HG03521 (cell line): ENCODE measurements around the gene CDC5L.
"Not testable (repeated sequence)": the region's sequence is repeated elsewhere in the genome, so short reads cannot be mapped to it uniquely, and the experiment has no call there.

Experiments used
- ATAC-seq: cut with Tn5 transposase; IDR thresholded peaks from one replicate; pipeline ENCODE4 v1.9.1; 2021; ENCODE audit warnings: mild to moderate bottlenecking, moderate library complexity; ENCODE audit not compliant: unreplicated experiment

CDC5L gene

GRCh38 chr6:44387346-44388134 is at the start of gene CDC5L:
TSS of gene CDC5L (plus strand) at chr6:44387706. CDS start at chr6:44387824, 118 bp downstream.
- peak; percentile 87 for ATAC-seq

GRCh38 chr6:44338228-44339122 is 49.0 kb upstream of the CDC5L start:
- no peak for ATAC-seq

- no peak for ATAC-seq
These were observed 48.2 kb upstream of the CDC5L start for GRCh38 chr6:44339301-44339700.

GRCh38 chr6:44339763-44340625 is 47.5 kb upstream of the CDC5L start:
- ATAC-seq, result no peak

GRCh38 chr6:44341095-44341890 is 46.2 kb upstream of the CDC5L start:
- no peak for ATAC-seq

- no peak for ATAC-seq
These were observed 45.5 kb upstream of the CDC5L start for GRCh38 chr6:44342052-44342451.

- no peak for ATAC-seq
These were observed 45.0 kb upstream of the CDC5L start, which contains the start of gene SPATS1 for GRCh38 chr6:44342489-44342888. TSS of gene SPATS1 (plus strand) at chr6:44342650. CDS start at chr6:44343096, 446 bp downstream.

- not testable (repeated sequence) for ATAC-seq
These were observed 40.7 kb upstream of the CDC5L start for GRCh38 chr6:44346818-44347217.

GRCh38 chr6:44349904-44350649 is 37.4 kb upstream of the CDC5L start:
- ATAC-seq, result no peak

GRCh38 chr6:44350650-44350994 is 36.9 kb upstream of the CDC5L start:
- ATAC-seq, result not testable (repeated sequence)

- no peak for ATAC-seq
These were observed 35.2 kb upstream of the CDC5L start for GRCh38 chr6:44352259-44352658.

GRCh38 chr6:44353336-44353735 is 34.2 kb upstream of the CDC5L start:
- no peak for ATAC-seq

GRCh38 chr6:44355640-44356039 is 31.9 kb upstream of the CDC5L start:
- no peak for ATAC-seq

GRCh38 chr6:44356487-44356886 is 31.0 kb upstream of the CDC5L start:
- ATAC-seq, result no peak

- ATAC-seq, result no peak
These were observed 27.5 kb upstream of the CDC5L start for GRCh38 chr6:44359973-44360372.

GRCh38 chr6:44361947-44362346 is 25.6 kb upstream of the CDC5L start:
- no peak for ATAC-seq

GRCh38 chr6:44363377-44363926 is 24.1 kb upstream of the CDC5L start:
- ATAC-seq, result no peak

GRCh38 chr6:44366781-44367180 is 20.7 kb upstream of the CDC5L start:
- ATAC-seq, result no peak

- no peak for ATAC-seq
These were observed 19.8 kb upstream of the CDC5L start for GRCh38 chr6:44367681-44368080.
